Measurements from ENCODE around the gene ATP6V0B. TPM values are rescaled to one million over a fixed set of nuclear protein-coding genes. Genes with fewer than 3 reads are reported as not detected.

The ATP6V0B gene
- total and polyA plus RNA-seq, 10 of the 15 experiments (the other 5 are each of a cell fraction or from before 2014, with no cell fraction given), result 65.3 to 250 (median 144) TPM

DNA sequence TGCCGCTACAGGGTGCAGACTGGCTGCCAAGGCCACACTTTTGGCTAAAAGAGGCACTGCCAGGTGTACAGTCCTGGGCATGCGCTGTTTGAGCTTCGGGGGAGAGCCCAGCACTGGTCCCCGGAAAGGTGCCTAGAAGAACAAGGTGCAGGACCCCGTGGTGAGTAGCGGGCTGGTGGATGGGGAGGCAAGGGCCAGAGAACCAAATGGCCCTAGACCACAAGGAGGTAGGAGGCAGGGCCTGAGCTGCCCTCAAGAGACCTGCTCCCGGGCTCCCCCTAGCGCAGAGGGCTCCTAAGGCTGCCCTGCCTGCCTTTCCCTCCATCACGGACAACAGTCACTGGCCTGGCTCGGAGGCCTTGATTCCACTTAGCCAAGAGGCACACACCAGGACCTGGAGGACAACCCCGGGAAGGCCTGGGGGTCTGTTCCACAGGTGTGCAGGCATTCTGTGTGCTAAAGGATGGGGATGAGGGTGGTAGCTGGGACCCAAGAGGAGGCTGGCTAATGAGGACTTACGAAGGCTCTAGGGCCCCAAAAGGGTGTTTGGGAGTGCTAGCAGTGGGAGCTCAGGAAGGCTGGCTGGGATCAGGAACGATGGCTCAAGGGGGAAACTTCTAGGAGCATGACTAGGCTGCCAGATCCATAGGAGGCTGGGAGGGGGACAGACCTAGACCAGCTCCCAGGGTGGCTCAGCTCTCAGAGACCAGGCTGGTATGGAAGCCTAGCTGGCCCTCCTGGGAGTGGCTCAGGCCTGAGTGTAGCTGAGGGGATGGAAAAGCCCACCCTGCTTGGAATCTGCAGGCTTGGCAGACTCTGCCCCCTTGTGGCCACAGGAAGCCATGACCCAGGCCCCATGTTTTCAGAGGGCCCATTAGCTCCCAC, 40.4 kb upstream of the ATP6V0B start:
- ATAC-seq (peak; percentile 92), DNase-seq (ENCODE audit: low read depth, low spot score) (no peak), FAIRE-seq (peak; percentile 82)
- peak overlapping the region; percentile 17; the same call in 1 of the 2 replicates for H3K9ac ChIP-seq (ENCODE audit: control insufficient read depth, insufficient read depth, low read length)
- H3K27ac ChIP-seq (ENCODE audit: control insufficient read depth, insufficient read depth), result no peak overlapping the region
- H3K79me2 ChIP-seq (ENCODE audit: control insufficient read depth, insufficient read depth, low read length), result no peaks in the 10 kb centered on the region
- H2AFZ ChIP-seq (ENCODE audit: control insufficient read depth, low read depth, low read length), result peak overlapping the region; percentile 58
- ChIA-PET POLR2A (interaction anchor here (0.6 to 1.9 kb wide), 6 partner anchors 11 to 283 kb away, joined by 3 to 24 read pairs (median 6); no protein-coding TSS in a partner anchor), CTCF (interaction anchor here (0.6 to 19.3 kb wide), 104 partner anchors 11 to 882 kb away, joined by 3 to 1117 read pairs (median 5); partner anchors contain the start of genes IPO13, KDM4A and ST3GAL3), SMC1A (ENCODE audit: uncharacterized antibody, unreplicated experiment) (interaction anchor here (0.6 to 8.7 kb wide), 51 partner anchors 9 to 707 kb away, joined by 3 to 481 read pairs (median 5); partner anchors contain the start of genes IPO13 and KDM4A), RAD21 (ENCODE audit: unreplicated experiment) (interaction anchor here (0.5 to 13.3 kb wide), 54 partner anchors 11 to 707 kb away, joined by 3 to 587 read pairs (median 4); partner anchors contain the start of genes ATP6V0B, IPO13, KDM4A and PTPRF)
- in situ Hi-C loops (cut with MboI), result loop anchor here (5.0 kb wide), 1 partner anchor 172 kb away; no protein-coding TSS in a partner anchor
- no peaks in the 10 kb centered on the region for H4K20me1 ChIP-seq (ENCODE audit: control insufficient read depth, insufficient read depth)
- H3K4me2 ChIP-seq (ENCODE audit: control insufficient read depth, insufficient read depth), result peak overlapping the region; percentile 67
- peaks cover 11% of the 10 kb centered on the region for H3K4me1 ChIP-seq (ENCODE audit: control insufficient read depth, insufficient read depth, low read length)
- peak overlapping the region; percentile 60 for H3K4me3 ChIP-seq
- intact Hi-C loops (cut with micrococcal nuclease; ENCODE audit: unreplicated experiment), result loop anchor here (1.0 to 5.0 kb wide), 3 partner anchors 97 to 406 kb away; no protein-coding TSS in a partner anchor
- no peaks in the 10 kb centered on the region for H3K36me3 ChIP-seq (ENCODE audit: control insufficient read depth in 2 of 2, insufficient read depth in 2 of 2, low read length in 1 of 2)
- WGBS (ENCODE audit: insufficient coverage, insufficient replicate concordance, low lambda C conversion rate, missing lambda C conversion rate), result 25% methylated on average over 13 of the region's 13 CpGs
- H3K9me3 ChIP-seq (replicated peaks; ENCODE audit: control insufficient read depth, insufficient read depth, low read length), result no peaks in the 10 kb centered on the region
- no peaks in the 10 kb centered on the region for H3K27me3 ChIP-seq (replicated peaks in 1 of 2; ENCODE audit: control insufficient read depth in 2 of 2, insufficient read depth in 2 of 2, low read length in 1 of 2)
- no TSS peak for BruUV-seq (replicated peaks)
- TF ChIP-seq, protein P1, sequence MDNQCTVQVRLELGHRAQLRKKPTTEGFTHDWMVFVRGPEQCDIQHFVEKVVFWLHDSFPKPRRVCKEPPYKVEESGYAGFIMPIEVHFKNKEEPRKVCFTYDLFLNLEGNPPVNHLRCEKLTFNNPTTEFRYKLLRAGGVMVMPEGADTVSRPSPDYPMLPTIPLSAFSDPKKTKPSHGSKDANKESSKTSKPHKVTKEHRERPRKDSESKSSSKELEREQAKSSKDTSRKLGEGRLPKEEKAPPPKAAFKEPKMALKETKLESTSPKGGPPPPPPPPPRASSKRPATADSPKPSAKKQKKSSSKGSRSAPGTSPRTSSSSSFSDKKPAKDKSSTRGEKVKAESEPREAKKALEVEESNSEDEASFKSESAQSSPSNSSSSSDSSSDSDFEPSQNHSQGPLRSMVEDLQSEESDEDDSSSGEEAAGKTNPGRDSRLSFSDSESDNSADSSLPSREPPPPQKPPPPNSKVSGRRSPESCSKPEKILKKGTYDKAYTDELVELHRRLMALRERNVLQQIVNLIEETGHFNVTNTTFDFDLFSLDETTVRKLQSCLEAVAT (IDR thresholded peaks at IDR 0.05), result no peak
- TF ChIP-seq CREM (IDR thresholded peaks at IDR 0.05; ENCODE audit: low read depth), result no peak
- peak; percentile 80 for TF ChIP-seq RAD21 (IDR thresholded peaks at IDR 0.05; ENCODE audit: insufficient read depth, low read depth, low read length)
- TF ChIP-seq IRF4 (IDR thresholded peaks at IDR 0.05; ENCODE audit: low read depth, low read length), result 0 out of 2 replicates have a peak, but pooled peaks have one; percentile 21
- 0 out of 2 replicates have a peak, but pooled peaks have one; percentile 14 for TF ChIP-seq NR2F1 (conservative IDR thresholded peaks at IDR 0.05)
- no peak for TF ChIP-seq MXI1 (IDR thresholded peaks at IDR 0.05; ENCODE audit: low read depth, low read length)
- peak; percentile 27; the same call in 1 of the 2 replicates for TF ChIP-seq EED (IDR thresholded peaks at IDR 0.05; ENCODE audit: low read depth)
- peak; percentile 85 for TF ChIP-seq YY1 (IDR thresholded peaks at IDR 0.05; ENCODE audit: low read depth, low read length)
- peak; percentile 76; the same call in 1 of the 2 replicates for TF ChIP-seq SMARCA5 (IDR thresholded peaks at IDR 0.05)
- peak; percentile 83 for TF ChIP-seq SMC3 (IDR thresholded peaks at IDR 0.05; ENCODE audit: borderline replicate concordance, low read length)
- TF ChIP-seq, protein P2, sequence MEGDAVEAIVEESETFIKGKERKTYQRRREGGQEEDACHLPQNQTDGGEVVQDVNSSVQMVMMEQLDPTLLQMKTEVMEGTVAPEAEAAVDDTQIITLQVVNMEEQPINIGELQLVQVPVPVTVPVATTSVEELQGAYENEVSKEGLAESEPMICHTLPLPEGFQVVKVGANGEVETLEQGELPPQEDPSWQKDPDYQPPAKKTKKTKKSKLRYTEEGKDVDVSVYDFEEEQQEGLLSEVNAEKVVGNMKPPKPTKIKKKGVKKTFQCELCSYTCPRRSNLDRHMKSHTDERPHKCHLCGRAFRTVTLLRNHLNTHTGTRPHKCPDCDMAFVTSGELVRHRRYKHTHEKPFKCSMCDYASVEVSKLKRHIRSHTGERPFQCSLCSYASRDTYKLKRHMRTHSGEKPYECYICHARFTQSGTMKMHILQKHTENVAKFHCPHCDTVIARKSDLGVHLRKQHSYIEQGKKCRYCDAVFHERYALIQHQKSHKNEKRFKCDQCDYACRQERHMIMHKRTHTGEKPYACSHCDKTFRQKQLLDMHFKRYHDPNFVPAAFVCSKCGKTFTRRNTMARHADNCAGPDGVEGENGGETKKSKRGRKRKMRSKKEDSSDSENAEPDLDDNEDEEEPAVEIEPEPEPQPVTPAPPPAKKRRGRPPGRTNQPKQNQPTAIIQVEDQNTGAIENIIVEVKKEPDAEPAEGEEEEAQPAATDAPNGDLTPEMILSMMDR (IDR thresholded peaks at IDR 0.05 in 2 of 3, conservative IDR thresholded peaks at IDR 0.05 in 1 of 3; ENCODE audit: control insufficient read depth in 2 of 3, extremely low read depth in 1 of 3, insufficient read depth in 1 of 3, low read depth in 3 of 3, low read length in 3 of 3), result peak; percentile 84 to 92 (median 85)
- TF ChIP-seq, protein P3, sequence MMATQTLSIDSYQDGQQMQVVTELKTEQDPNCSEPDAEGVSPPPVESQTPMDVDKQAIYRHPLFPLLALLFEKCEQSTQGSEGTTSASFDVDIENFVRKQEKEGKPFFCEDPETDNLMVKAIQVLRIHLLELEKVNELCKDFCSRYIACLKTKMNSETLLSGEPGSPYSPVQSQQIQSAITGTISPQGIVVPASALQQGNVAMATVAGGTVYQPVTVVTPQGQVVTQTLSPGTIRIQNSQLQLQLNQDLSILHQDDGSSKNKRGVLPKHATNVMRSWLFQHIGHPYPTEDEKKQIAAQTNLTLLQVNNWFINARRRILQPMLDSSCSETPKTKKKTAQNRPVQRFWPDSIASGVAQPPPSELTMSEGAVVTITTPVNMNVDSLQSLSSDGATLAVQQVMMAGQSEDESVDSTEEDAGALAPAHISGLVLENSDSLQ (IDR thresholded peaks at IDR 0.05), result 0 out of 2 replicates have a peak, but pooled peaks have one; percentile 4
- TF ChIP-seq NBN (IDR thresholded peaks at IDR 0.05), result peak; percentile 46
- peak; percentile 45 for TF ChIP-seq RUNX3 (IDR thresholded peaks at IDR 0.05; ENCODE audit: low read length)
- TF ChIP-seq FOXM1 (IDR thresholded peaks at IDR 0.05; ENCODE audit: low read depth, low read length), result no peak

All from GM12878 (cell line).